Left lung (tissue), 10 donors: Measurements from ENCODE around the gene CDK5R1. TPM values are rescaled to one million over a fixed set of nuclear protein-coding genes. Genes with fewer than 3 reads are reported as not detected.

Experiments
- ATAC-seq: fragments of 200-7000 bp; cut with Tn5 transposase; one replicate; pipeline ENCODE4 v1.9.1; 2020; ENCODE audit warnings: moderate library complexity
- DNase-seq, 4 donors: peaks; one replicate each; pipeline ENCODE4 v3.0.0-alpha.2; 2013 to 2020
- H3K27ac ChIP-seq, 2 donors: fragments of 200-600 bp; sonication (generic) in 1 of 2; one replicate each; pipeline versions ENCODE4 v1.5.0 to v1.8.0; 2020 to 2021
- H3K27me3 ChIP-seq, 2 donors: fragments of 200-600 bp; sonication (generic) in 1 of 2; one replicate each; pipeline versions ENCODE4 v1.5.0 to v1.8.0; 2020 to 2021
- H3K36me3 ChIP-seq, 2 donors: fragments of 200-600 bp; sonication (generic) in 1 of 2; one replicate each; pipeline versions ENCODE4 v1.5.0 to v1.8.0; 2020 to 2021
- H3K4me1 ChIP-seq, 2 donors: fragments of 200-600 bp; one replicate each; pipeline ENCODE4 v1.8.0; 2021
- H3K4me3 ChIP-seq, 2 donors: fragments of 200-600 bp; sonication (generic) in 1 of 2; one replicate each; pipeline versions ENCODE4 v1.5.0 to v1.8.0; 2020 to 2021; ENCODE audit warnings: mild to moderate bottlenecking in 1 of 2
- H3K9me3 ChIP-seq, 2 donors: fragments of 200-600 bp; sonication (generic) in 1 of 2; one replicate each; pipeline versions ENCODE4 v1.5.0 to v1.8.0; 2020 to 2021
- CTCF ChIP-seq, 2 donors: fragments of 200-600 bp; sonication (generic) in 1 of 2; IDR thresholded peaks; one replicate each; pipeline versions ENCODE4 v1.5.0 to v1.8.0; 2021; ENCODE audit warnings: antibody characterized with exemption in 2 of 2
- intact Hi-C, 2 donors: fragments of 100-400 bp; cut with DNase I; formaldehyde crosslinking; loops; one replicate each; pipeline versions ENCODE4 v1.11.2 to v1.14.2; 2022
- polyA plus RNA-seq, 6 donors: library from polyadenylated mRNA; unstranded; fragments of 120-200 nt; gene quantifications; one replicate each; pipeline ENCODE4 v1.2.1, GENCODE V29; 2013; ENCODE audit not compliant: insufficient read length in 6 of 6
- total RNA-seq, 2 donors: library from RNA; stranded (reverse); fragmentation: NEBNext Ultra II Directional; extraction: Animal tissue kit (Norgen Biotek cat#: 25700); gene quantifications; one replicate each; pipeline ENCODE4 v1.2.1, GENCODE V29; 2021
- donor health status: DM: no; HTN: yes; CAD: no.
- donor health status: DM: no; HTN: no; CAD: no.

The CDK5R1 gene
- total and polyA plus RNA-seq, 8 donors: 1.3 to 5.0 (median 3.7) TPM

GRCh38 chr17:32484041-32484461, 2.7 kb upstream of the CDK5R1 start:
- Histone ChIP-seq H3K27ac (peak overlapping the region in 1 of 2 donors; percentile 78), H3K4me1 (peaks cover 7 to 20% of the 10 kb centered on the region in 2 donors), H3K4me3 (no peak overlapping the region), H3K36me3 (peaks cover 0 to 57% of the 10 kb centered on the region in 2 donors), H3K9me3 (no peaks in the 10 kb centered on the region), H3K27me3 (peaks cover 0 to 16% of the 10 kb centered on the region in 2 donors)
- ATAC-seq (no peak), DNase-seq (no peak)
- intact Hi-C loops: loop anchor here in 1 of 2 donors (10.0 kb wide), 1 partner anchor 271 kb away; no protein-coding TSS in a partner anchor
- no peak for TF ChIP-seq CTCF (IDR thresholded peaks at IDR 0.05)

GRCh38 chr17:32484628-32485027, 2.2 kb upstream of the CDK5R1 start:
- no peak for ATAC-seq
- no peak for TF ChIP-seq CTCF (IDR thresholded peaks at IDR 0.05)

GRCh38 chr17:32485261-32486110, 1.3 kb upstream of the CDK5R1 start:
- Histone ChIP-seq H3K9me3 (no peaks in the 10 kb centered on the region), H3K4me1 (peaks cover 7 to 20% of the 10 kb centered on the region in 2 donors), H3K27me3 (peaks cover 0 to 16% of the 10 kb centered on the region in 2 donors), H3K36me3 (peaks cover 0 to 48% of the 10 kb centered on the region in 2 donors), H3K4me3 (peak overlapping the region in 1 of 2 donors; percentile 49), H3K27ac (peak overlapping the region; percentile 57 to 66)
- no peak for ATAC-seq
- TF ChIP-seq CTCF (IDR thresholded peaks at IDR 0.05): no peak
- DNase-seq: no peak
- intact Hi-C loops: loop anchor here in 1 of 2 donors (10.0 kb wide), 1 partner anchor 269 kb away; no protein-coding TSS in a partner anchor

More at GRCh38 chr17:32484628-32485027, 2.2 kb upstream of the CDK5R1 start:
- Histone ChIP-seq H3K27ac (no peak overlapping the region), H3K36me3 (peaks cover 0 to 52% of the 10 kb centered on the region in 2 donors), H3K4me1 (peaks cover 7 to 20% of the 10 kb centered on the region in 2 donors), H3K9me3 (no peaks in the 10 kb centered on the region), H3K4me3 (no peak overlapping the region), H3K27me3 (peaks cover 0 to 16% of the 10 kb centered on the region in 2 donors)
- intact Hi-C loops: loop anchor here in 1 of 2 donors (10.0 kb wide), 1 partner anchor 270 kb away; no protein-coding TSS in a partner anchor
- no peak for DNase-seq

- Histone ChIP-seq H3K27me3 (peaks cover 0 to 16% of the 10 kb centered on the region in 2 donors), H3K4me3 (peak overlapping the region; percentile 26 to 49), H3K27ac (peak overlapping the region; percentile 57 to 66), H3K4me1 (peaks cover 7 to 20% of the 10 kb centered on the region in 2 donors), H3K36me3 (peaks cover 0 to 41% of the 10 kb centered on the region in 2 donors), H3K9me3 (no peaks in the 10 kb centered on the region)
- peak in 2 of 4 donors; percentile 66 to 86 for DNase-seq
- ATAC-seq: peak; percentile 89
- no peak for TF ChIP-seq CTCF (IDR thresholded peaks at IDR 0.05)
- intact Hi-C loops: loop anchor here in 1 of 2 donors (10.0 kb wide), 1 partner anchor 269 kb away; no protein-coding TSS in a partner anchor
Observed at GRCh38 chr17:32486111-32486700, 587 bp upstream of the CDK5R1 start.
